Activated T-helper 1 cell treated with Interleukin-2 at 50 U/mL for 16 hours (primary cell): ENCODE results near the gene TFPI2.
"Not testable (repeated sequence)": the region's sequence is repeated elsewhere in the genome, so short reads cannot be mapped to it uniquely, and the experiment has no call there.

Experiments used
- DNase-seq: peaks from one replicate; pipeline ENCODE4 v3.0.0-alpha.2; 2020; ENCODE audit warnings: low read depth

The TFPI2 gene

GRCh38 chr7:93890464-93891068 lies at the start of gene TFPI2:
Gene TFPI2 (minus strand): TSS chr7:93890753. CDS start chr7:93890678, 75 bp downstream.
- DNase-seq, result no peak

GRCh38 chr7:93938293-93938692 lies 47.7 kb upstream of the TFPI2 start:
- DNase-seq, result no peak

GRCh38 chr7:93937818-93938217 lies 47.3 kb upstream of the TFPI2 start:
- DNase-seq, result no peak

GRCh38 chr7:93935102-93935501 lies 44.5 kb upstream of the TFPI2 start:
- DNase-seq, result no peak

- no peak for DNase-seq
Measured at GRCh38 chr7:93933156-93933555, 42.6 kb upstream of the TFPI2 start.

GRCh38 chr7:93931655-93932054 lies 41.1 kb upstream of the TFPI2 start:
- no peak for DNase-seq

- DNase-seq, result no peak
Measured at GRCh38 chr7:93927585-93927984, 37.0 kb upstream of the TFPI2 start.

- no peak for DNase-seq
Measured at GRCh38 chr7:93926800-93927199, 36.2 kb upstream of the TFPI2 start.

GRCh38 chr7:93923942-93924341 lies 33.4 kb upstream of the TFPI2 start:
- no peak for DNase-seq

GRCh38 chr7:93923296-93923695 lies 32.7 kb upstream of the TFPI2 start:
- no peak for DNase-seq

- DNase-seq, result no peak
Measured at GRCh38 chr7:93921607-93922566, 31.3 kb upstream of the TFPI2 start, which contains the start of gene GNG11. Gene GNG11 (plus strand): TSS chr7:93921735. CDS start chr7:93922138, 403 bp downstream.

GRCh38 chr7:93921186-93921585 lies 30.6 kb upstream of the TFPI2 start:
- no peak for DNase-seq

GRCh38 chr7:93920496-93921182 lies 30.1 kb upstream of the TFPI2 start:
- DNase-seq, result no peak

- DNase-seq, result not testable (repeated sequence)
Measured at GRCh38 chr7:93916315-93916714, 25.8 kb upstream of the TFPI2 start.

- DNase-seq, result not testable (repeated sequence)
Measured at GRCh38 chr7:93915888-93916287, 25.3 kb upstream of the TFPI2 start.

- not testable (repeated sequence) for DNase-seq
Measured at GRCh38 chr7:93915206-93915842, 24.8 kb upstream of the TFPI2 start.

- DNase-seq, result no peak
Measured at GRCh38 chr7:93914581-93915066, 24.1 kb upstream of the TFPI2 start.

GRCh38 chr7:93913197-93913596 lies 22.6 kb upstream of the TFPI2 start:
- DNase-seq, result no peak

GRCh38 chr7:93911661-93912060 lies 21.1 kb upstream of the TFPI2 start:
- DNase-seq, result not testable (repeated sequence)

- DNase-seq, result not testable (repeated sequence)
Measured at GRCh38 chr7:93911242-93911641, 20.7 kb upstream of the TFPI2 start.

GRCh38 chr7:93910076-93910994 lies 19.8 kb upstream of the TFPI2 start:
- DNase-seq, result no peak
